HepG2 (cell line): ENCODE data around the gene OR2T10. TPM values are rescaled to one million over a fixed set of nuclear protein-coding genes. Genes with fewer than 3 reads are reported as not detected.
A peak's percentile ranks its signal among the peaks of the same experiment; 100 is the strongest.
"Not testable (repeated sequence)": the region's sequence is repeated elsewhere in the genome, so short reads cannot be mapped to it uniquely, and the experiment has no call there.

Source experiments
- ATAC-seq: fragments of 200-7000 bp; cut with Tn5 transposase; 3 replicates; pipeline ENCODE4 v1.9.1; 2020; ENCODE audit warnings: mild to moderate bottlenecking, moderate library complexity
- BruUV-seq: library from RNA; stranded (reverse); fragments of 400-500 nt; replicated peaks from 2 replicates; lab custom pipeline; 2021; lab: Mats Ljungman, UMichigan
- CTCF ChIA-PET: fragments of 300-600 bp; formaldehyde crosslinking; extraction: SDS; loops from one replicate; lab custom pipeline; 2021; ENCODE audit warnings: low total read pairs, inconsistent platforms, low intra/inter-chr PET ratio; lab: Yijun Ruan, JAX
- POLR2A ChIA-PET: fragments of 350-600 bp; sonication (Branson Sonifier 250); formaldehyde crosslinking; loops from one replicate; lab custom pipeline; 2020; ENCODE audit warnings: antibody characterized with exemption, inconsistent platforms; lab: Yijun Ruan, JAX
- DNase-seq: peaks from one replicate; pipeline ENCODE4 v3.0.0-alpha.2; 2015; ENCODE audit warnings: low spot score
- FAIRE-seq: peaks from 3 replicates; lab custom pipeline; 2011; peaks lifted over from hg19 to GRCh38; lab: Jason Lieb, UNC
- H2AFZ ChIP-seq: one replicate; pipeline ENCODE4 v1.6.1; 2011; ENCODE audit warnings: low read length, inconsistent platforms
- H3K27ac ChIP-seq: fragments of 300-600 bp; 3 replicates; pipeline ENCODE4 v1.8.0; 2011; ENCODE audit warnings: mixed run types, mild to moderate bottlenecking, mixed read lengths, low read length, inconsistent platforms; ENCODE audit not compliant: insufficient read depth; ENCODE audit errors: extremely low read length
- H3K27me3 ChIP-seq, 2 experiments: fragments of 200-600 bp in 1 of 2; 2 replicates in 1 of 2; 3 replicates in 1 of 2; pipeline versions ENCODE4 v1.6.0 to v1.8.0; 2011; ENCODE audit warnings: low read length in 2 of 2, mild to moderate bottlenecking in 2 of 2, moderate library complexity in 2 of 2, inconsistent platforms in 1 of 2; ENCODE audit not compliant: insufficient read depth in 2 of 2, control insufficient read depth in 1 of 2
- H3K36me3 ChIP-seq, 2 experiments: fragments of 200-600 bp in 1 of 2; replicated peaks in 1 of 2; 2 replicates in 1 of 2; 3 replicates in 1 of 2; pipeline versions ENCODE4 v1.5.1 to v1.8.0; 2011; ENCODE audit warnings: low read length in 2 of 2, inconsistent platforms in 1 of 2; ENCODE audit not compliant: insufficient read depth in 2 of 2, control insufficient read depth in 1 of 2
- H3K4me1 ChIP-seq: 2 replicates; pipeline ENCODE4 v1.5.1; 2012; ENCODE audit warnings: low read length, inconsistent platforms; ENCODE audit not compliant: insufficient read depth
- H3K4me2 ChIP-seq: 2 replicates; pipeline ENCODE4 v1.6.0; 2011; ENCODE audit warnings: low read depth, low read length, inconsistent platforms
- H3K4me3 ChIP-seq, 3 experiments: fragments of 200-600 bp in 1 of 3; sonication (generic), shearing (Covaris generic) in 1 of 3; replicated peaks in 1 of 3; 2 replicates each; pipeline ENCODE4 v1.5.1; 2011 to 2016; ENCODE audit warnings: low read length in 3 of 3, inconsistent platforms in 2 of 3, low read depth in 2 of 3, mild to moderate bottlenecking in 2 of 3, control low read depth in 1 of 3, mixed read lengths in 1 of 3; ENCODE audit not compliant: insufficient read depth in 1 of 3
- H3K79me2 ChIP-seq: one replicate; pipeline ENCODE4 v1.6.1; 2011; ENCODE audit warnings: low read length, inconsistent platforms; ENCODE audit not compliant: insufficient read depth
- H3K9ac ChIP-seq: 2 replicates; pipeline ENCODE4 v1.6.0; 2011; ENCODE audit warnings: mild to moderate bottlenecking, low read depth, low read length, inconsistent platforms; ENCODE audit not compliant: insufficient read depth
- H3K9me3 ChIP-seq: 2 replicates; pipeline ENCODE4 v1.5.1; 2012; ENCODE audit warnings: mild to moderate bottlenecking, low read length
- H4K20me1 ChIP-seq: 2 replicates; pipeline ENCODE4 v1.6.0; 2011; ENCODE audit warnings: inconsistent platforms, mild to moderate bottlenecking, low read length, moderate library complexity; ENCODE audit not compliant: insufficient read depth
- WGBS: methylation state at CpG from one replicate; pipeline ENCODE4 v1.1.6; 2017; ENCODE audit warnings: low lambda C conversion rate; 5-methylcytosine and 5-hydroxymethylcytosine counted together
- in situ Hi-C: cut with HindIII; loops from 2 replicates; pipeline ENCODE4 v1.10.0; 2017; ENCODE audit warnings: low pct_unique_long_range_greater_than_20kb; ENCODE audit not compliant: extremely low pct_ligation_motif_present
- intact Hi-C: fragments of 100-400 bp; cut with micrococcal nuclease; formaldehyde crosslinking; loops from one replicate; pipeline ENCODE4 v1.10.0; 2022; ENCODE audit not compliant: unreplicated experiment
- polyA plus RNA-seq, 8 experiments: library from polyadenylated mRNA; depleted of rRNA in 3 of 8; stranded (reverse) in 7 of 8; unstranded in 1 of 8; fragments of >200 nt; fragmentation: Illumina TruSeq in 4 of 8; extraction: Trizol in 4 of 8; gene quantifications; 2 replicates each; pipeline versions ENCODE4 v1.2.1 to v1.2.3, GENCODE V29; 2011 to 2016; ENCODE audit warnings: low read depth in 4 of 8, missing spikeins in 1 of 8, mixed read lengths in 1 of 8; ENCODE audit not compliant: insufficient read depth in 1 of 8
- total RNA-seq, 5 experiments: library from RNA; depleted of rRNA; stranded (reverse); fragments of >200 nt; fragmentation: Illumina TruSeq; extraction: Trizol; gene quantifications; 2 replicates each; pipeline ENCODE4 v1.2.3, GENCODE V29; 2016; ENCODE audit warnings: low read depth in 1 of 5

OR2T10 gene
- total and polyA plus RNA-seq, 2 of the 13 experiments (the other 11 are each of a cell fraction or from before 2014, with no cell fraction given): not detected

DNA sequence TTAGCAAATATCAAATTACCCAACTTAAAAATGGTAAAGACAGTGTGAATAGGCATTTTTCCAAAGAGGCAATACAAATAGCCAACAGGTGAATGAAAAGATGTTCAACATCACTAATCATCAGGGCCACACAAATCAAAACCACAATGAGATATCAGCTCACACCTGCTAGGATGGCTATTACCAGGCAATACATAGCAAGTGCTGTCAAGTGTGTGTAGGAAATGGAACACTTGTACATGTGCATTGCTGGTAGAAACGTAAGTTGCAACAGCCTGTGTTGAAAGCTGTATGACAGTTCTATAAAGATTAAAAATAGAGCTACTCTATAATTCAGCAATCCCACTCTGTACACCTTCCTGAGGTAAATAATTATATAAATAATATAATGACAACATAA lies 25.5 kb downstream of the OR2T10 start:
- ATAC-seq: not testable (repeated sequence)

DNA sequence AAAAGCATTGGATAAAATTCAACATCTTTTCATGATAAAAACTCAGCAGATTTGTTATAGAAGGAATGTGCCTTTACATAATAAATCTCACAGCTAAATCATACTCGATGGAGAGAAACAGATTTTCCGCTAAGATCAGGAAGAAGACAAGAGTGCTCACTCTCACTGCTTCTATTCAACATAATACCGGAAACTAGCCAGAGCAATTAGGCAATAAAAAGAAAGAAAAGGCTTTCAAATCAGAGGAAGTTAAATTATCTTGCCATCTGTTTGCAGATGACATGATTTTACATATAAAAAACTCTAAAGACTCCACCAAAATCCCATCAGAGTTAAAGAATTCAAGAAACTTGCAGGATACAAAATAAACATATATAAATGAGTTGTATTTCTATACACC lies 26.7 kb downstream of the OR2T10 start:
- FAIRE-seq: not testable (repeated sequence)

More for the DNA sequence above, 25.5 kb downstream of the OR2T10 start:
- DNase-seq, FAIRE-seq, H3K36me3 ChIP-seq, intact Hi-C loops, H3K27me3 ChIP-seq, H3K79me2 ChIP-seq, POLR2A ChIA-PET, H3K27ac ChIP-seq, H3K9ac ChIP-seq, H4K20me1 ChIP-seq, H3K9me3 ChIP-seq, H2AFZ ChIP-seq, in situ Hi-C loops, CTCF ChIA-PET, H3K4me2 ChIP-seq, H3K4me3 ChIP-seq, BruUV-seq, H3K4me1 ChIP-seq: not testable (repeated sequence)
- no CpG with 5 or more reads among the region's 1 CpG for WGBS

DNA sequence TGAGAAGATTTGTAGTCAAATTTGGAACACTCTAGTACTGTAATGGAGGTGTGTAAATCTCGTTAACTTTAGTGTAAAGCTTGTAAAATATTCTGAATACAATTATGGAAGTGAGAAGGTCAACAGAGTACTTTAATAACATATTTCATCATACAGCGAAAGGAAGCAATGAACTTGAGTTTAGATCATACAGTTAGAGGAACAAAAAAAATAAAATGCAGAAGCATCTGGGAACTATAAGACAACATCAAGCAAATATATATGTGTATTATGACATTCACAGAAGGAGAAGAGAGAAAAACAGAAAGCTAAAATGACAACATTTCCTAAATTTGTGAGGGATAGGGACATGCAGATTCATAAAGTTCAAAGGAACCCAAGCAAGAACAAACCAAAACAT lies 28.5 kb downstream of the OR2T10 start:
- H3K4me2 ChIP-seq, H3K36me3 ChIP-seq, H4K20me1 ChIP-seq, FAIRE-seq, BruUV-seq, H3K9me3 ChIP-seq, H3K79me2 ChIP-seq, ATAC-seq, H3K27ac ChIP-seq, DNase-seq, intact Hi-C loops, in situ Hi-C loops, POLR2A ChIA-PET, H3K9ac ChIP-seq, H3K4me3 ChIP-seq, H3K27me3 ChIP-seq, H3K4me1 ChIP-seq, H2AFZ ChIP-seq, CTCF ChIA-PET: not testable (repeated sequence)
- 3% methylated on average over 2 of the region's 2 CpGs for WGBS

More for the DNA sequence above, 26.7 kb downstream of the OR2T10 start:
- H3K27ac ChIP-seq, H4K20me1 ChIP-seq, H3K79me2 ChIP-seq, DNase-seq, H3K27me3 ChIP-seq, intact Hi-C loops, H3K4me1 ChIP-seq, H3K9ac ChIP-seq, H3K9me3 ChIP-seq, H3K4me3 ChIP-seq, in situ Hi-C loops, H2AFZ ChIP-seq, CTCF ChIA-PET, H3K36me3 ChIP-seq, BruUV-seq, POLR2A ChIA-PET, H3K4me2 ChIP-seq, ATAC-seq: not testable (repeated sequence)
- WGBS: 36% methylated on average over 3 of the region's 3 CpGs

DNA sequence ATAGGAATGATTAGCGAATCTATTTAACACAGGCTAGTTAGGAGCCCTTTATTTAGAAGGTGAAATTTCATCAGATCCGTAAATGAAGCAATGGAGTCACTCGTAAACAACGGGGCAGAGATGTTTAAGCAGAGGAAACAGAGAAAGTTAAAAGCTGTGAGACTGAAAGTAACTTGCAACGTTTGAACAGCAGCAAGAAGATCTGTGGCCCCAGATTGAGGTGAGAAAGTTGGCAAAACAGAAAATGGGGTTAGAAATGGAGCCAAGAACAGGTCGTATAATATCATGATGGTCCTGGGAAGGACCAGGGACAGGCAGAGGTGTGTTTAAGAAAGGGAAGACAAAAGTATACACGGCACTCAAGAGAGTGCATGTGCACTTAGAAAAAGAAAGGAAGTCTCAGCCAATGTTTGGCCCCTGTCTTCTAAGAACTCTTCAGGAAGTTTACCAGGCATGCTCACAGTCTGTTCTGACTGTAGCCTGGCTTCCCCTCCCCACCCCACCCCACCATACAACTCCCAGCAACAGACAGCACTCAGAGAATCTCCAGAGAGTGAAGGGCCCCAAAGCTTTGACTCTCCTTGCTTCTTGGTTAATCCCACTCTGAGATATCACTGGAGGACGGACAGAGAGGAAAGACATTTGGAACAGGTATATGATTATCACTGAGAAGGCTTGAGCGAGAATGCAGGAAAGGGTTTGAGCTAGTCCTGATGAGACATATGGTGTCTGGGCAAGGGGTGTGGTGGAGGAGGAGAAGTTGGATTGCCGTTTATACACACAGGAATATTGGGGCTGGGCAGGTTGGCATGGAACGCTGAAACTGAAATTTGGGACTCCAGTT lies 31.7 kb downstream of the OR2T10 start:
- H3K79me2 ChIP-seq, intact Hi-C loops, ATAC-seq, H3K4me2 ChIP-seq, H3K27ac ChIP-seq, H3K36me3 ChIP-seq, H3K27me3 ChIP-seq, H3K4me1 ChIP-seq, H2AFZ ChIP-seq, BruUV-seq, CTCF ChIA-PET, POLR2A ChIA-PET, H3K4me3 ChIP-seq, H4K20me1 ChIP-seq, H3K9me3 ChIP-seq, DNase-seq, H3K9ac ChIP-seq, in situ Hi-C loops: not testable (repeated sequence)
- peak; percentile 12 for FAIRE-seq
- 0% methylated on average over 11 of the region's 11 CpGs for WGBS
